ENCODE data around the gene NXN. TPM values are rescaled to one million over a fixed set of nuclear protein-coding genes. Genes with fewer than 3 reads are reported as not detected.

NXN gene
- polyA plus RNA-seq, 1 donor from 2014 or later: 14.8 TPM

GRCh38 chr17:948284-948852 lies 31.2 kb downstream of the NXN start:
- Histone ChIP-seq H3K9ac (ENCODE audit: low read length) (no peak overlapping the region), H3K4me2 (ENCODE audit: low read length) (no peak overlapping the region), H3K79me2 (replicated peaks; ENCODE audit: insufficient read depth, low read length) (peaks cover 8% of the 10 kb centered on the region), H3K9me3 (ENCODE audit: low read length) (no peaks in the 10 kb centered on the region), H3F3A (ENCODE audit: insufficient read depth, low read length, poor library complexity, severe bottlenecking) (no peaks in the 10 kb centered on the region), H3K36me3 (ENCODE audit: insufficient read depth, low read length) (no peaks in the 10 kb centered on the region), H3K4me3 (ENCODE audit: low read length) (no peak overlapping the region), H3K9me2 (ENCODE audit: insufficient read depth, low read length) (no peaks in the 10 kb centered on the region), H4K20me1 (ENCODE audit: insufficient read depth) (no peaks in the 10 kb centered on the region), H3K27ac (ENCODE audit: low read length) (no peak overlapping the region), H3K27me3 (ENCODE audit: insufficient read depth, low read depth, low read length) (no peaks in the 10 kb centered on the region), H2AFZ (ENCODE audit: low read depth, low read length) (no peak overlapping the region)
- TF ChIP-seq, protein P1, sequence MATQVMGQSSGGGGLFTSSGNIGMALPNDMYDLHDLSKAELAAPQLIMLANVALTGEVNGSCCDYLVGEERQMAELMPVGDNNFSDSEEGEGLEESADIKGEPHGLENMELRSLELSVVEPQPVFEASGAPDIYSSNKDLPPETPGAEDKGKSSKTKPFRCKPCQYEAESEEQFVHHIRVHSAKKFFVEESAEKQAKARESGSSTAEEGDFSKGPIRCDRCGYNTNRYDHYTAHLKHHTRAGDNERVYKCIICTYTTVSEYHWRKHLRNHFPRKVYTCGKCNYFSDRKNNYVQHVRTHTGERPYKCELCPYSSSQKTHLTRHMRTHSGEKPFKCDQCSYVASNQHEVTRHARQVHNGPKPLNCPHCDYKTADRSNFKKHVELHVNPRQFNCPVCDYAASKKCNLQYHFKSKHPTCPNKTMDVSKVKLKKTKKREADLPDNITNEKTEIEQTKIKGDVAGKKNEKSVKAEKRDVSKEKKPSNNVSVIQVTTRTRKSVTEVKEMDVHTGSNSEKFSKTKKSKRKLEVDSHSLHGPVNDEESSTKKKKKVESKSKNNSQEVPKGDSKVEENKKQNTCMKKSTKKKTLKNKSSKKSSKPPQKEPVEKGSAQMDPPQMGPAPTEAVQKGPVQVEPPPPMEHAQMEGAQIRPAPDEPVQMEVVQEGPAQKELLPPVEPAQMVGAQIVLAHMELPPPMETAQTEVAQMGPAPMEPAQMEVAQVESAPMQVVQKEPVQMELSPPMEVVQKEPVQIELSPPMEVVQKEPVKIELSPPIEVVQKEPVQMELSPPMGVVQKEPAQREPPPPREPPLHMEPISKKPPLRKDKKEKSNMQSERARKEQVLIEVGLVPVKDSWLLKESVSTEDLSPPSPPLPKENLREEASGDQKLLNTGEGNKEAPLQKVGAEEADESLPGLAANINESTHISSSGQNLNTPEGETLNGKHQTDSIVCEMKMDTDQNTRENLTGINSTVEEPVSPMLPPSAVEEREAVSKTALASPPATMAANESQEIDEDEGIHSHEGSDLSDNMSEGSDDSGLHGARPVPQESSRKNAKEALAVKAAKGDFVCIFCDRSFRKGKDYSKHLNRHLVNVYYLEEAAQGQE (IDR thresholded peaks at IDR 0.05; ENCODE audit: borderline replicate concordance): no peak
- TF ChIP-seq EZH2 (IDR thresholded peaks at IDR 0.05; ENCODE audit: borderline replicate concordance, insufficient read depth, low read length, poor library complexity, severe bottlenecking): no peak
- TF ChIP-seq TAF1 (IDR thresholded peaks at IDR 0.05; ENCODE audit: low read depth): no peak
- no peak for TF ChIP-seq EP300 (conservative IDR thresholded peaks at IDR 0.05; ENCODE audit: poor library complexity, severe bottlenecking)
- TF ChIP-seq RAD21 (conservative IDR thresholded peaks at IDR 0.05): no peak
- no peak for TF ChIP-seq POLR2AphosphoS5 (IDR thresholded peaks at IDR 0.05)
- TF ChIP-seq CTCF (IDR thresholded peaks at IDR 0.05; ENCODE audit: poor library complexity, severe bottlenecking): no peak
- no peak for TF ChIP-seq SMC3 (conservative IDR thresholded peaks at IDR 0.05; ENCODE audit: poor library complexity)
- no peak for TF ChIP-seq MXI1 (conservative IDR thresholded peaks at IDR 0.05; ENCODE audit: poor library complexity, severe bottlenecking)

GRCh38 chr17:946510-947236 lies 32.9 kb downstream of the NXN start:
- no peaks in the 10 kb centered on the region for H3K36me3 ChIP-seq (ENCODE audit: insufficient read depth, low read length)
- no peak overlapping the region for H3K4me3 ChIP-seq (ENCODE audit: low read length)
- no peak overlapping the region for H3K27ac ChIP-seq (ENCODE audit: low read length)
- peaks cover 8% of the 10 kb centered on the region for H3K79me2 ChIP-seq (replicated peaks; ENCODE audit: insufficient read depth, low read length)
- no peaks in the 10 kb centered on the region for H4K20me1 ChIP-seq (ENCODE audit: insufficient read depth)
- H3K4me2 ChIP-seq (ENCODE audit: low read length): no peak overlapping the region
- H2AFZ ChIP-seq (ENCODE audit: low read depth, low read length): no peak overlapping the region
- no peaks in the 10 kb centered on the region for H3K9me3 ChIP-seq (ENCODE audit: low read length)
- no peak for TF ChIP-seq SMC3 (conservative IDR thresholded peaks at IDR 0.05; ENCODE audit: poor library complexity)
- H3K9me2 ChIP-seq (ENCODE audit: insufficient read depth, low read length): no peaks in the 10 kb centered on the region
- no peaks in the 10 kb centered on the region for H3K27me3 ChIP-seq (ENCODE audit: insufficient read depth, low read depth, low read length)
- H3F3A ChIP-seq (ENCODE audit: insufficient read depth, low read length, poor library complexity, severe bottlenecking): no peaks in the 10 kb centered on the region
- no peak overlapping the region for H3K9ac ChIP-seq (ENCODE audit: low read length)
